DMS 273 treated with DMSO at 0.1 percent for 48 hours (cell line): ENCODE results near the gene FRMD6.
"Not testable (repeated sequence)": the region's sequence is repeated elsewhere in the genome, so short reads cannot be mapped to it uniquely, and the experiment has no call there.

Source experiments
- DNase-seq: peaks from one replicate; lab custom pipeline; 2025; lab: John Stamatoyannopoulos, UW

FRMD6 gene

DNA sequence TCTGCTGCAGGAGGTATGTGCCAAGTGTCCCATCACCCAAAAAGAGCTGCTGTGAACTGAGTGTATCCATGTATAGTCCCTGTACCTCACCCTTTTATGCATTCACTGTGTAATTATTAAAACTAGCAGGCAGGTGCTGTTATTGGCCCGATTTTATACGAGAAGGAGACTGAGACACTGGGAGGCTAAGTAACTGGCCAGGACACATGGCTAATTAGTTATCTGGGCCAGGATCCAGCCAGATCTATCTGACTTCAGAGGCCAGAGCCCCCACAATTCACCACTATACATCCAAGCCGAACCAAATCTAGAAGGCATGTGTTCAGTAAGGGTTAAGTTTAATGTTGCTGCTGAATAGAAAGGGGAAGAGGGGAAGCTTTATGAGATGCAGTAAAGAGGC, 73.4 kb downstream of the FRMD6 start:
- peak; percentile 31 for DNase-seq

- no peak for DNase-seq
Observed at GRCh38 chr14:51726166-51726899, 74.6 kb downstream of the FRMD6 start.

- DNase-seq: no peak
Observed at GRCh38 chr14:51727526-51727925, 75.8 kb downstream of the FRMD6 start.

DNA sequence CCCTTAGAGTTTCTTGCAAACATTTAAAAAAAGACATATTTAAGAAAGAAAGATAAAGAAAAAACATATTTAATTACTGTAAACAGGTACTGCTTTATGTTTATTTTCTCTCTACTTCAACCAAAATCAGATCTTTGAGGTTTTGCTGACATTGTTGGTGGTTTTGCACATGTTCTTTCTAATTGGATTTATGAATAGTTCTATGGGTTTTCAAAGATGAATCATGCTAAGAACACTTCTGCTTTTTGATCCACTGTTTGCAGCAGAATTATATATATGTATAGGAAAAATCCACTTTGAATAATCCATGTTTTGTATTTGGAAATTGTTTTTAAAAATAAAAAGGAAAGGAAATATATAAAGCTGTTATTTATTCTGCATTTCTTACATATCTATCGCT, 78.4 kb downstream of the FRMD6 start:
- DNase-seq: no peak

DNA sequence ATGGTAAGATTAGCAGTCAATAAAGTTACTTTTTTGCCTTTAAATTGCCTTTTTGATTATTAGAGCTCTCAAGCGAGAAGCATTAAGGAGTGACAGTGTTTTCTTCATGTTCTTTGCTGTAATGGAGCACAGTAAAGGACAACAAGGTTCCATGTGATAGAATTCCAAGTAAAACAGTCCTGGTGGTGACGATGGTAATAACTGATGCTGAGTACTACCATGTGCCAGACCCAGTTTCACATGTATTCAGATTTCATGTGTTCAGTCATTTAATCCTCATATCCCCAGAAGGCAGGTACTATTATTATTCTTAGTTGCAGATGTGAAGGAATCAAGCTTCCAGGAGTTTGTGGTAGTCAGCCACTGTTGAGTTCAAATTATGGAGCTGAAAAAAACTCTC, 79.0 kb downstream of the FRMD6 start:
- no peak for DNase-seq

GRCh38 chr14:51732494-51733112, 80.9 kb downstream of the FRMD6 start:
- DNase-seq: no peak

DNA sequence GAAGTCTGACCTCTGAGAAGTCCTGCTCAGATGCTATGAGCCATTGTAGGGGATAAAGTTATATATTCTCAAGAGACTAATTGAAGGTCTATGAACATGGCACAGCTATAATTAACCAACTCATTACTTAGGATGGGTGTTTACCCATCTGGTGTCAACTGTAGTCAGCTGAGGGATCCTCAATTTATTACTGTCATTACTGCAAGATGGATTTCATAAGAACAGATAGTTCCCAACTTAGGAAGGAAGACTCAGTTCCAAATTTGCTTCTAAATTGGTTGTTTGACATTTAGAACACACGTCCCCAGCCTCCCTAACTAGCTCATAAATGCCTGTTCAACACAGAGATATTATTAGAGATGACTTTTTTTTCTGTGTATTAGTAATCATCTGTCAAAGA, 81.4 kb downstream of the FRMD6 start:
- no peak for DNase-seq

DNA sequence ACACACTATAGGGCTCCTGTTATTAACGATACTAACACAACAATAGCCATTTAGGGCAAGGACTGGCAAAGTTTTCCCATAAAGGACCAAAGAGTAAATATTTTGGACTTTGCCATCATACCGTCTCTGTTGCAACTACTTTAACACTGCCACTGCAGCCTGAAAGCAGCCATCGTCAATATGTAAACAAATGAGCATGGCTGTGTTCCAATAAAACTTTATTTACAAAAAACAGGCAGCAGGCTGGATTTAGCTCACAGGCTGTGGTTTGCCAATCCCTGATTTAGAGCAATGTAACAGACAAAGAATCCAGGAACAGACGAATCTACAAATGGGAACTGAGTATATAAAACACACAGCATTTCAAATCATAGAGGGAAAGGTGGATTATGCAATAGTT, 84.1 kb downstream of the FRMD6 start:
- no peak for DNase-seq

- DNase-seq: peak; percentile 96
Observed at GRCh38 chr14:51738754-51739153, 87.0 kb downstream of the FRMD6 start.

DNA sequence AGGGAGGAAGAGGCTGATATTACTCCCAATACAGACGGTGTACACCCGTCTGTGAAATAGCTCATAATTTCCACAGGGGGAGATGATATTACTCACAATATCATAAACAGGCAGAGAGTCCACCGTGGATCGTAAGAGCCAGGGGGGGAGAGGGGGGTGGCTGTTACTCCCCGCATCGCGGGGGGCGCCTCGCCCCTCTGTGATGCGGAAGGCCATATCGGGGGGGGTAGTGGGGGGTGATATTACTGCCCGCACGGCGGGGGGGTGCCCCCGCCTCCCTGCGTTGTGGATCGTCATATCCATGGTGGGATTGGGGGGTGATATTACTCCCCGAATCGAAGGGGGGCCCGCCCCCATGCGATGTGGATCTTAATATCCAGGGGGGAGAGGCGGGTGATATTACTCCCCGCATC, 91.9 kb downstream of the FRMD6 start:
- DNase-seq: no peak

DNA sequence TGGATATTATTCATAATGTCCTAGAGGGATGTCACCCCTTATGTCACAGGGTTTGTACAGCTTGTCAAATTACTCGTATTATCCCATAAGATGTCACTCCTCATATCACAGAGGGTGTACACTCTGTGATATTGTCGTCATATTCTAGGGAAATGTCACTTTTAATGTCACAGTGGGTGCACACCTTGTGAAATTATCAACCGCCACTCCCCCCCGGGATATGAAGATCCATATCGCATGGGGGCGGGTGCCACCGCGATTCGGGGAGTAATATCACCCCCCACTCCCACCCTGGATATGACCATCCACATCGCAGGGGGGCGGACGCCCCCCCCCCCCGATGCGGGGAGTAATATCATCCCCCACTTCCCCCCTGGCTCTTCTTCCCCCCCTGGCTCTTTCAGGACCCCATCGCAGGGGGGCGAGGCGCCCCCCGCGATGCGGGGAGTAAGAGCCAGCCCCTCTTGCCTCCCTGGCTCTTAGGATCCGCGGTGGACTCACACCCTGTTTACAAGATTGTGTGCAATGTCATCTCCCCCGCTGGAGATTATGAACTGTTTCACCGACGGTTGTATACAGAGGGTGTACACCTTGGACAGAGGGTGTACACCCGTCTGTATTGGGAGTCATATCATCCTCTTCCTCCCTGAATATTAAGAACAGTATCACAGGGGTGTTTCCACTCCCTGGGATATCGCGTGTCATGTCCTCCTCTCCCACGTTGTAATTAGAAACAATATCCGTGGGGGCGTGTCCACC, 92.8 kb downstream of the FRMD6 start:
- no peak for DNase-seq

DNA sequence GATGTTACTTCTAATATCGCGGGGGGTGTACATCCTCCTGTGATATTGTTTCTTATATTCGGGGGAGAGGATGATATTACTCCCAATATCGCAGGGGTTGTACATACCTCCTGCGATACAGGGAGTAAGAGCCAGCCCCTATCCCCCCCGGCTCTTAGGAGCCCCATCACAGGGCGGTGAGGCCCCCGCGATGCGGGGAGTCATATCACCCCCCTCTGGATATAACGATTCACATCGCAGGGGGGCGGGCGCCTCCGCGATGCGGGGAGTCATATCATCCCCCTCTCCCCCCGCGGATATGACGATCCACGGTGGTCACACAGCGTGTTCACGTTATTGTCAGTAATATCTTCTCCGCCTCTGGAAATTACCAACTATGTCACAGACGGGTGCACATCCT, 95.1 kb downstream of the FRMD6 start:
- DNase-seq: not testable (repeated sequence)

DNA sequence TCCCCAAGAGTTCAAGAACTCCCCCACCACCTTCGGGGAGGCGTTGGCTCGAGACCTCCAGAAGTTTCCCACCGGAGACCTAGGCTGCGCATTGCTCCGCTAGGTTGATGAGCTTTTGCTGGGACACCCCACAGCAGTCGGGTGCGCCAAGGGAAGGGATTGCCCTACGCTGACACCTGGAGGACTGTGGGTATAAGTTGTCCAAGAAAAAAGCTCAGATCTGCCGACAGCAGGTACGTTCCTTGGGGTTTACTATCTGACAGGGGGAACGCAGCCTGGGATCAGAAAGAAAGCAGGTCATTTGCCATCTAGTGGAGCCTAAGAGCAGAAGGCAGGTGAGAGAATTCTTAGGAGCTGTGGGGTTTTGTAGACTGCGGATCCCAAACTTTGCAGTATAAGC, 98.8 kb downstream of the FRMD6 start:
- no peak for DNase-seq

DNA sequence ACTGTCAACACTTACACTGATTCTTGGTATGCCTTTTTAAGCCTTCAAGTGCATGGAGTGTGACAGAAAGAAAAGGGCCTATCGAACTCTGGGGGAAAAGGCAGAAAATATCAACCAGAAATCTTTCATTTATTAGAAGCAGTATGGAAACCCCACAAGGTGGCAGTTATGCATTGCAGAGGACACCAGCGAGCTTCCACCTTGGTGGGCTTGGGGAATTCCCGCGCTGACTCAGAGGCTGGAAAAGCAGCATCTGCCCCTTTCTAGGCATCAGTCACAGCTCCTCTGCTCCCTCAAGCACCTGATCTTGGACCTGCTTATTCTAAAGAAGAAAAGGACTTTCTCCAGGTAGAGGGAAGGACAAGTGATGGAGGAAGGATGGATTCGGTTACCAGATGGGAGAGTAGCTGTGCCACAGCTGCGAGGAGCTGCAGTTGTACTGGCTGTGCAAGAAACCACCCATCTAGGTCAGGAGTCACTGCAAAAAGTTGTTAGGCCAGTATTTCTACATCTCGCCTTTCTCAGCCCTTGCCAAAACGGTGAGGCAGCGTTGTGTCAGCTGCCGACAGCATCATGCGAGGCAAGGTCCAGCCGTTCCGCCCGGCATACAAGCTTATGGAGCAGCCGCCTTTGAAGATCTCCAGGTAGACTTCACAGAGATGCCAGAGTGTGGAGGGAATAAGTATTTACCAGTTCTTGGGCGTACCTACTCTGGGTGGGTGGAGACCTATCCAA, 100.1 kb downstream of the FRMD6 start:
- not testable (repeated sequence) for DNase-seq

DNA sequence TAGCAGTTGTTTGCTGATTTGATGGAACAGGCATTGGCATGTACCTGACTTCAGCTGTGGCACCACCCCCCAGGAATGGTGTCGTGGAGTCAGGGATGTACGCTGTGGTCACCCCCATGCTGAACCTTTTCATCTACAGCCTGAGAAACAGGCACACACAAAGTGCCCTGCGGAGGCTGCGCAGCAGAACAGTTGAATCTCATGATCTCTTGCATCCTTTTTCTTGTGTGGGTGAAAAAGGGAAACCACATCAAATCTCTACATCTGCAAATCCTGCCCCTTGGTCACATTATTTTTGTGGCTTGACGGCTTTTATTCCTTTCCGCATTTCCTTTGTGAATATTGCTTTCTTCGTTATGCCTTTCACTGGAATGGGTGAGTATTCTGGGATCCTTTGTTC, 106.0 kb downstream of the FRMD6 start:
- DNase-seq: not testable (repeated sequence)

GRCh38 chr14:51759950-51760349, 108.2 kb downstream of the FRMD6 start:
- no peak for DNase-seq

- DNase-seq: not testable (repeated sequence)
Observed at GRCh38 chr14:51765726-51766125, 114.0 kb downstream of the FRMD6 start.

- not testable (repeated sequence) for DNase-seq
Observed at GRCh38 chr14:51766586-51766985, 114.9 kb downstream of the FRMD6 start.

DNA sequence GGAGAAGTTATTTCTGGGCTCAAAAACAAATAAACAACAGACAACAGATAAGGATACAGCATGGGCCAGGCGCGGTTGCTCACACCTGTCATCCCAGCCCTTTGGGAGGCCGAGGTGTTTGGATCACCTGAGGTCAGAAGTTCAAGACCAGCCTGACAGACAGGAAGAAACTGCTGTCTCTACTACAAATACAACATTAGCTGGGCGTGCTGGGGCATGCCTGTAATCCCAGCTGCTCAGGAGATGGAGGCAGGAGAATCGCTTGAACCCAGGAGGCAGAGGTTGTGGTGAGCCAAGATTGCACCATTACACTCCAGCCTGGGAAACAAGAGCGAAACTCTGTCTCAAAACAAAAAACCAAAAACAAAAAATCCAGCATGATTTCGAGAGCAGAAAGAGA, 117.6 kb downstream of the FRMD6 start:
- not testable (repeated sequence) for DNase-seq

- no peak for DNase-seq
Observed at GRCh38 chr14:51774209-51774608, 122.5 kb downstream of the FRMD6 start.

DNA sequence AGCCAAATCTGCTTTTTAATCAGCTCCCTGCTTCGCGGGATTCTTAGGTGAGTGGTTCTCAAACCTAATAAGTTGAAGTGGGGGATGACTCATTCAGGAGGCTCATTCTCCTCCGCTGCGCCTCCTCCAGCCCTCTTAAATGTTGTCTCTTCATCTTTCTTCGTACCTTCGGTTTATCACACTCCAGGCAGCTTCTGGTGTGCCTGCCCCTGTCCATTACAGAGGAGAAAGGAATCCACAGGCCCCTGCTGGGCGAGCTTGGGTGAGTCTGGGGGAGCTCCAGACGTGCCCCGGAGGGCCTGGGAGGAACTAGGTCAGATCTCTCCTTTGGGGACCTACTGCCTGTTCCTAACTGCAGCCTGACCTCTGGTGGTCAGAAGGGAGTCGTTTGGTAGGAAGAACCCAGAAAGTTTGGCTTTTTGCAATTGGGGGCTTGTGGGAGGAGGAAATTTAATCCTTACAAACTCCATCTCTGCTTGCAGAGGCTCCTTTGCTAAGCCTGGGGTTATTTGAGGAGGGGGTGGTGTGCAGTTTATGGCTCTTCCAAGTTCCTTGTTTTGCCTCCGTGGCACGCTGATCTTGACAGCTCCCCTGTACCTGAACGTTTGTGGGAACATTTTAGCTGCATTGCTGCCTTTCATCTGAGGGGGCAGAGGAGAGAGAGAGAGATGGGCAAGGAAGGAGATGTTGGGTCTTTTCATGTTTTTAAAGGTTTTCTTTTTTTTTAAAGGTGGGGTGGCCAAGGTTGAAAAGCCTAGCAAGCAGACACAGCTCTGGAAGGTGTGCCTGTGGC, 124.6 kb downstream of the FRMD6 start:
- peak; percentile 44 for DNase-seq
